ENCODE data around the gene ZNF579.
"Not testable (repeated sequence)": the region's sequence is repeated elsewhere in the genome, so short reads cannot be mapped to it uniquely, and the experiment has no call there.

ZNF579 gene

GRCh38 chr19:55592391-55593090 lies 11.9 kb upstream of the ZNF579 start:
- DNase-seq = no peak

GRCh38 chr19:55591555-55591954 lies 10.9 kb upstream of the ZNF579 start:
- no peak for DNase-seq

- DNase-seq = no peak
Measured at GRCh38 chr19:55590617-55591016, 10.0 kb upstream of the ZNF579 start.

GRCh38 chr19:55590109-55590508 lies 9.5 kb upstream of the ZNF579 start:
- no peak for DNase-seq

GRCh38 chr19:55588738-55589137 lies 8.1 kb upstream of the ZNF579 start:
- no peak for DNase-seq

- peak; percentile 96 for DNase-seq
Measured at GRCh38 chr19:55586976-55587668, 6.5 kb upstream of the ZNF579 start.

- peak; percentile 51 for DNase-seq
Measured at GRCh38 chr19:55585658-55586339, 5.2 kb upstream of the ZNF579 start.

GRCh38 chr19:55584871-55585270 lies 4.2 kb upstream of the ZNF579 start:
- DNase-seq = no peak

GRCh38 chr19:55583897-55584296 lies 3.2 kb upstream of the ZNF579 start:
- DNase-seq = not testable (repeated sequence)

GRCh38 chr19:55582284-55582683 lies 1.6 kb upstream of the ZNF579 start:
- DNase-seq = not testable (repeated sequence)

GRCh38 chr19:55581823-55582223 lies 1.2 kb upstream of the ZNF579 start:
- no peak for DNase-seq

- DNase-seq = peak; percentile 28
Measured at GRCh38 chr19:55581145-55581822, 636 bp upstream of the ZNF579 start.

- no peak for DNase-seq
Measured at GRCh38 chr19:55579766-55580621, 654 bp downstream of the ZNF579 start.

GRCh38 chr19:55578761-55579747 lies 1.6 kb downstream of the ZNF579 start:
- DNase-seq = no peak

- DNase-seq = no peak
Measured at GRCh38 chr19:55578031-55578760, 2.5 kb downstream of the ZNF579 start.

- DNase-seq = no peak
Measured at GRCh38 chr19:55576746-55577145, 3.9 kb downstream of the ZNF579 start.

GRCh38 chr19:55573929-55574328 lies 6.7 kb downstream of the ZNF579 start:
- DNase-seq = not testable (repeated sequence)

GRCh38 chr19:55569477-55569876 lies 11.2 kb downstream of the ZNF579 start:
- not testable (repeated sequence) for DNase-seq

- no peak for DNase-seq
Measured at GRCh38 chr19:55567708-55568328, 12.8 kb downstream of the ZNF579 start.

GRCh38 chr19:55566823-55567222 lies 13.8 kb downstream of the ZNF579 start:
- DNase-seq = no peak
